Embryonic facial prominence (tissue), 1 donor: ENCODE results near the gene AJM1.
"Not testable (repeated sequence)": the region's sequence is repeated elsewhere in the genome, so short reads cannot be mapped to it uniquely, and the experiment has no call there.

Source experiments
- DNase-seq: peaks from one replicate; pipeline ENCODE4 v3.0.0-alpha.2; 2016; ENCODE audit errors: extremely low spot score

AJM1 gene

GRCh38 chr9:136880651-136881050 lies 38.4 kb downstream of the AJM1 start:
- no peak for DNase-seq

- no peak for DNase-seq
Measured at GRCh38 chr9:136881691-136882108, 39.4 kb downstream of the AJM1 start.

- DNase-seq = no peak
Measured at GRCh38 chr9:136882109-136882946, 40.0 kb downstream of the AJM1 start.

GRCh38 chr9:136882947-136883283 lies 40.6 kb downstream of the AJM1 start:
- not testable (repeated sequence) for DNase-seq

GRCh38 chr9:136883670-136884069 lies 41.4 kb downstream of the AJM1 start:
- not testable (repeated sequence) for DNase-seq

- peak; percentile 91 for DNase-seq
Measured at GRCh38 chr9:136885950-136886578, 43.8 kb downstream of the AJM1 start, which contains the start of gene TRAF2. Gene TRAF2, plus strand, starts transcription at chr9:136886516. Its CDS starts 12,225 bp downstream, at chr9:136898741.

GRCh38 chr9:136886610-136887597 lies 44.6 kb downstream of the AJM1 start:
- DNase-seq = no peak

- no peak for DNase-seq
Measured at GRCh38 chr9:136888454-136888853, 46.2 kb downstream of the AJM1 start.

- DNase-seq = no peak
Measured at GRCh38 chr9:136889858-136890257, 47.6 kb downstream of the AJM1 start.

GRCh38 chr9:136890661-136891060 lies 48.4 kb downstream of the AJM1 start:
- no peak for DNase-seq
